HL-60 (cell line): ENCODE data around the gene MYLK4.

Source experiments
- DNase-seq, 2 experiments: peaks; one replicate each; pipeline ENCODE4 v3.0.0-alpha.2; 2010 to 2020; ENCODE audit warnings: low read depth in 1 of 2, low spot score in 1 of 2
- H3K27ac ChIP-seq: fragments of 250-450 bp; sonication (Bioruptor Pico); replicated peaks from 2 replicates; pipeline ENCODE4 v1.5.1; 2020; ENCODE audit warnings: mild to moderate bottlenecking, moderate library complexity
- H3K27me3 ChIP-seq: fragments of 250-450 bp; sonication (Bioruptor Pico); 2 replicates; pipeline ENCODE4 v1.5.1; 2021; ENCODE audit warnings: mild to moderate bottlenecking, moderate library complexity; ENCODE audit not compliant: insufficient read depth, poor library complexity, severe bottlenecking
- H3K4me3 ChIP-seq: replicated peaks from 2 replicates; pipeline ENCODE4 v1.5.1; 2011; ENCODE audit warnings: mild to moderate bottlenecking, control low read depth, low read length; ENCODE audit not compliant: insufficient read depth
- CTCF ChIP-seq: IDR thresholded peaks from one replicate; pipeline ENCODE4 v1.5.1; 2011; ENCODE audit warnings: low read length, control low read depth, inconsistent platforms; ENCODE audit not compliant: insufficient read depth
- GABPA ChIP-seq: IDR thresholded peaks from 2 replicates; pipeline ENCODE4 v1.6.1; 2012; ENCODE audit warnings: low read depth
- POLR2AphosphoS5 ChIP-seq: IDR thresholded peaks from 2 replicates; pipeline ENCODE4 v1.6.1; 2012; ENCODE audit warnings: low read depth
- REST ChIP-seq: IDR thresholded peaks from 2 replicates; pipeline ENCODE4 v1.6.1; 2012; ENCODE audit warnings: low read depth; ENCODE audit not compliant: insufficient replicate concordance
- SPI1 ChIP-seq: IDR thresholded peaks from 2 replicates; pipeline ENCODE4 v1.6.1; 2012; ENCODE audit warnings: low read depth, mild to moderate bottlenecking, borderline replicate concordance

MYLK4 gene

GRCh38 chr6:2677080-2677593, 73.6 kb downstream of the MYLK4 start:
- DNase-seq: no peak
- H3K4me3 ChIP-seq: no peak overlapping the region
- H3K27me3 ChIP-seq: no peaks in the 10 kb centered on the region
- TF ChIP-seq GABPA (no peak), SPI1 (no peak), CTCF (no peak), REST (no peak), POLR2AphosphoS5 (no peak)
- H3K27ac ChIP-seq: no peak overlapping the region

- Histone ChIP-seq H3K27ac (no peak overlapping the region), H3K27me3 (no peaks in the 10 kb centered on the region), H3K4me3 (no peak overlapping the region)
- TF ChIP-seq CTCF (no peak), REST (no peak), SPI1 (no peak), GABPA (no peak), POLR2AphosphoS5 (no peak)
- DNase-seq: no peak
These were observed 74.7 kb downstream of the MYLK4 start for GRCh38 chr6:2676048-2676447.

GRCh38 chr6:2674857-2675256, 75.9 kb downstream of the MYLK4 start:
- DNase-seq: no peak
- TF ChIP-seq POLR2AphosphoS5 (no peak), GABPA (no peak), SPI1 (peak; percentile 77), CTCF (no peak)
- H3K27me3 ChIP-seq: no peaks in the 10 kb centered on the region
- no peak overlapping the region for H3K27ac ChIP-seq
- no peak overlapping the region for H3K4me3 ChIP-seq

GRCh38 chr6:2669067-2669700, 81.5 kb downstream of the MYLK4 start:
- no peak for TF ChIP-seq SPI1
- TF ChIP-seq CTCF: no peak
- no peak for TF ChIP-seq GABPA
- no peak for TF ChIP-seq POLR2AphosphoS5
- no peak for TF ChIP-seq REST
- Histone ChIP-seq H3K27me3 (no peaks in the 10 kb centered on the region), H3K4me3 (no peak overlapping the region), H3K27ac (no peak overlapping the region)
- DNase-seq: no peak
